Left renal pelvis (tissue), 4 donors: Measurements from ENCODE around the gene PXDN. TPM values are rescaled to one million over a fixed set of nuclear protein-coding genes. Genes with fewer than 3 reads are reported as not detected.
"Not testable (repeated sequence)": the region's sequence is repeated elsewhere in the genome, so short reads cannot be mapped to it uniquely, and the experiment has no call there.

Experiments
- DNase-seq, 4 donors: peaks; one replicate each; pipeline ENCODE4 v3.0.0-alpha.2; 2013; ENCODE audit warnings: low read depth in 4 of 4, low spot score in 3 of 4
- polyA plus RNA-seq, 4 donors: library from polyadenylated mRNA; unstranded; fragments of 120-200 nt; gene quantifications; one replicate each; pipeline ENCODE4 v1.2.1, GENCODE V29; 2013; ENCODE audit not compliant: insufficient read length in 4 of 4

The PXDN gene
- polyA plus RNA-seq, 4 donors: 154 to 245 (median 177) TPM

GRCh38 chr2:1743396-1744150 lies 742 bp downstream of the PXDN start:
- DNase-seq: no peak

- no peak for DNase-seq
Measured at GRCh38 chr2:1742681-1743395, 1.5 kb downstream of the PXDN start.

GRCh38 chr2:1742301-1742680 lies 2.0 kb downstream of the PXDN start:
- DNase-seq: no peak

DNA sequence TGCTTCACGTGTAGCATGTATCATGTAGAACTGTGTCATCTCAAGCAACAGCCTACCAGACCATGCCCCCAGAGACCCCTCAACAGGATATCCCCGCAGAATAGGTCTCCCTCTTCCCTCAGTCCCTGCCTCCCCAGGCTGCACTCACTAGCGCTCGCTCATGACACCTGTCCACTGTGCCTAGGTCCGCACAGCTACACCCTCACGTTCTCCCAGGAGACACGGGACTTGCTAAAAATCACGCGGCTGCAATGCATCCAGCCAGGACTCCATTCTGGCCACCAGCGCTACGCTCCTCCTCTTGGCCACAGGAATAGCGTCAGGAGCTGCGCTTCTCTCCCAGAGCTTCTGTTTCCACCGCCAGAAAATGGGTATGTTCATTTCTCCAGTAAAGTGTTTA lies 2.5 kb downstream of the PXDN start:
- no peak for DNase-seq

GRCh38 chr2:1740716-1741589 lies 3.4 kb downstream of the PXDN start:
- no peak for DNase-seq

GRCh38 chr2:1739961-1740715 lies 4.2 kb downstream of the PXDN start:
- DNase-seq: no peak

GRCh38 chr2:1739322-1739957 lies 4.9 kb downstream of the PXDN start:
- DNase-seq: no peak

- DNase-seq: no peak
Measured at GRCh38 chr2:1738646-1739302, 5.5 kb downstream of the PXDN start.

DNA sequence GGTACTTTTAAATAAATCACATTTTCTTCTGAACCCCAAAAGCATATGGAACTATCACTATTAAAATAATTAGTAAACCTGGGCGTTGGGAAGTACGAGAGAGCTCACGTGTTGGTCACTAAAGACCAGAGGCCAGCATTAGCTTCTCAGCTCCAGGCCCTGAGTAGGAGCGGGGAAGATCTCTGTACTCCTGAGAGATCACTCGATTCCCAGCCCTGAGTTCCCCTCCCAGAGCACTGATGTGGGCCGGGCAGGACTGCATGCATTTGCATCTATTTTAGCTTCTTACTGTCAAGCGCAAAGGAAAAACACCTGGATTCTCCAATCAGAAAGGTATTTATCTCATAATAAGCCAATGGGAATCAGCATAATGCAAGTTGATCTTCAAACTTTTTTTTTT lies 6.2 kb downstream of the PXDN start:
- DNase-seq: no peak

DNA sequence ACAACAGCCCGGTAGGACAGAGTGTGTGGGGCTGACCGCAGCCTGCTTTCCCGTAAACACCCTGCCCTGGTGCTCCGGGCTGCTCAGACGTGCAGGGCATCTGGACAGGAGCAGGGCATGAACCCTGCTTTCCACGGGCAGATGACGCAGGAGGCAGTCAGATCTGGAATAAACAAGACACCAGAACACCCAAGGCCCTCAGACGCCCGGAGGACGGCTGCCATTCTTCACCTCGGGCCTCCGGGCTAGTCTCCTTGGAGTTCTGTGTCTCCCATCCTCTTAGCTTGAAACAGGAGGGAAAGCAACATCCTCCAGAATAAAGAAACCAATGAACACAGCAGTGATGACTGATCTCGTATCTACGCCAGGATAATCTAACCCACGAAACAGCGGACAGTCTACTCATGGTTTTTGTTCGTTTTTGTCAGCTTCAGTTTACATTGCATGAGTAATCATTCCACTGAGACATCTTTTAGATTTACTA lies 7.3 kb downstream of the PXDN start:
- no peak for DNase-seq

- no peak for DNase-seq
Measured at GRCh38 chr2:1736045-1736444, 8.3 kb downstream of the PXDN start.

DNA sequence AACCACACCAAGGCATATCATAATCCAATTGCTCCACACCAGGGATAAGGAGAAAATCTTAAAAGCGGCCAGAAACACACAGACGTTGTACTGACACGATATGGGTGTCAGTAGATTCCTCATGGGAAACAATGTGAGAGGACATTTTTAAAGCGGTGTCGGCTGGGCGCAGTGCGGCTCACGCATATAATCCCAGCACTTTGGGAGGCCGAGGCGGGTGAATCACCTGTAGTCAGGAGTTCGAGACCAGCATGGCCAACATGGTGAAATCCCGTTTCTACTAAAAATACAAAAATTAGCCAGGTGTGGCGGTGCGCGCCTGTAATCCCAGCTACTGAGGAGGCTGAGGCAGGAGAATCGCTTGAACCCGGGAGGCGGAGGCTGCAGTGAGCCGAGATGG lies 11.0 kb downstream of the PXDN start:
- not testable (repeated sequence) for DNase-seq

- peak in 1 of 4 donors; percentile 43 for DNase-seq
Measured at GRCh38 chr2:1731963-1732768, 12.1 kb downstream of the PXDN start.

DNA sequence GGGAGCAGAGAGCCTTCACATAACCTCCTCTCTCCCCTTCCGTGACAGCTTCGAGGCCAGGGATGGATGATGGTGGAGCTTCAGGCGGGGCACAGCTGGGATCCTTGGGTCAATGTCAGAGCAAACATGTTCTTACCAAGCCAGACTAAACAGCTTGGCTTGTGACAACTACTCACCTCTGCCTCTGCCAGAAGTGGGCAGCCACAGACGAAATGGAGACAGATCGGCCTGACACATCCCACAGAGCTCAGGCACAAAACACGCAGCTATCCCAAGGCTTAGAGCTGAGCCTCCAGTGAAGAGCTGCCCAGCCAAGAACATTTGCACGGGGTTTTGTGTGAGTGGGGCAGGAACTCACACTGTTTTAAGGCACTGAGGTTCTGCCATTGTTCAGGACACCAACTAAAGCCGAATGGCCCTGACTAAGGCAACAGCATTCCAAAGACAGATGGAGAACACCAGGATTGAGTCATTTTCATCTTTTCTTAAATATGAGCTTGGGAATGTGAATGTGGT lies 12.8 kb downstream of the PXDN start:
- no peak for DNase-seq

GRCh38 chr2:1730015-1730927 lies 14.0 kb downstream of the PXDN start:
- DNase-seq: no peak

- no peak for DNase-seq
Measured at GRCh38 chr2:1729242-1729641, 15.1 kb downstream of the PXDN start.

DNA sequence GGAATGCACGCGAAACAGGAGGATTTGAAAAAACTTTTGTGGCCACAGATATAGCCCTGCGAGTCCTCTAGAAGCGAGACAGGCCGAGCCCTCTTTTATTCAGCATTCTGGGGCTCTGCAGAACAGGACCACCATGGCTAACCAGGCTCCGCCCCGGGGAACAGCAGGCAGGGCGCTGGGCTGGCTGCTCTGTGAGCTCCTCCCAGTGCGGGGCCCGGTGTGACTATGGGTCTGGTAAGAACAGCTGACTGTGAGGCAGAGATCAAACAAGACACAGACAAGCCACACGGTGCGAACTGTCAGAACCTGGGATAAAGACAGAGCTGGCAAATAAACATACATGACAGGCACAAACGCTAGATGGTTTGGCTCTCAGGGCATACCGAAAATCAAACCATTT lies 15.5 kb downstream of the PXDN start:
- no peak for DNase-seq
